GM23338 (cell line): ENCODE measurements around the gene CELA1. TPM values are rescaled to one million over a fixed set of nuclear protein-coding genes. Genes with fewer than 3 reads are reported as not detected.

ENCODE experiments used
- ATAC-seq: fragments of 200-7000 bp; cut with Tn5 transposase; 3 replicates; pipeline ENCODE4 v1.9.1; 2020
- DNase-seq: peaks from one replicate; pipeline ENCODE4 v3.0.0-alpha.2; 2015; ENCODE audit warnings: low spot score
- H2AFZ ChIP-seq: fragments of 200-600 bp; sonication (generic); 2 replicates; pipeline ENCODE4 v1.8.0; 2016; ENCODE audit warnings: antibody characterized with exemption, mild to moderate bottlenecking, moderate library complexity
- H3F3A ChIP-seq: fragments of 200-600 bp; sonication (generic); replicated peaks from 2 replicates; pipeline ENCODE4 v1.8.0; 2017; ENCODE audit warnings: antibody characterized with exemption, mixed run types, low read depth
- H3K27ac ChIP-seq: fragments of 200-600 bp; sonication (generic); 2 replicates; pipeline ENCODE4 v1.6.1; 2016; ENCODE audit warnings: low read depth
- H3K27me3 ChIP-seq: fragments of 200-600 bp; sonication (generic); 2 replicates; pipeline ENCODE4 v1.8.0; 2016; ENCODE audit warnings: mild to moderate bottlenecking, mixed run types, moderate library complexity; ENCODE audit not compliant: insufficient read depth
- H3K36me3 ChIP-seq: fragments of 200-600 bp; sonication (generic); 2 replicates; pipeline ENCODE4 v1.8.0; 2016; ENCODE audit warnings: mild to moderate bottlenecking; ENCODE audit not compliant: insufficient read depth
- H3K4me1 ChIP-seq: fragments of 200-600 bp; sonication (generic); 2 replicates; pipeline ENCODE4 v1.8.0; 2016; ENCODE audit warnings: mild to moderate bottlenecking, moderate library complexity; ENCODE audit not compliant: insufficient read depth
- H3K4me2 ChIP-seq: fragments of 200-600 bp; sonication (generic); 2 replicates; pipeline ENCODE4 v1.7.1; 2017; ENCODE audit warnings: mixed run types
- H3K4me3 ChIP-seq: fragments of 200-600 bp; sonication (generic); 2 replicates; pipeline ENCODE4 v1.6.1; 2016; ENCODE audit warnings: mixed run types
- H3K79me2 ChIP-seq: fragments of 200-600 bp; sonication (generic); replicated peaks from 2 replicates; pipeline ENCODE4 v1.8.0; 2017; ENCODE audit warnings: mild to moderate bottlenecking; ENCODE audit not compliant: insufficient read depth
- H3K9me2 ChIP-seq: fragments of 200-600 bp; sonication (generic); 2 replicates; pipeline ENCODE4 v1.8.0; 2017; ENCODE audit not compliant: insufficient read depth
- H4K20me1 ChIP-seq: fragments of 200-600 bp; sonication (generic); replicated peaks from 2 replicates; pipeline ENCODE4 v1.8.0; 2017; ENCODE audit warnings: mild to moderate bottlenecking; ENCODE audit not compliant: insufficient read depth
- H3K27ac Mint-ChIP-seq: 2 replicates; pipeline ENCODE4 v1.8.0; 2020; ENCODE audit warnings: inconsistent platforms, mild to moderate bottlenecking, moderate library complexity, mixed read lengths
- H3K27me3 Mint-ChIP-seq: 3 replicates; pipeline ENCODE4 v1.8.0; 2022; ENCODE audit warnings: low read depth, mild to moderate bottlenecking, moderate library complexity, mixed read lengths, inconsistent platforms; ENCODE audit not compliant: insufficient read depth, poor library complexity
- H3K36me3 Mint-ChIP-seq: 3 replicates; pipeline ENCODE4 v1.8.0; 2021; ENCODE audit warnings: low read depth, mild to moderate bottlenecking, inconsistent platforms, moderate library complexity, mixed read lengths
- H3K4me1 Mint-ChIP-seq: 3 replicates; pipeline ENCODE4 v1.8.0; 2020; ENCODE audit warnings: mild to moderate bottlenecking, inconsistent platforms, mixed read lengths
- H3K4me3 Mint-ChIP-seq: 3 replicates; pipeline ENCODE4 v1.8.0; 2021; ENCODE audit warnings: moderate library complexity, mild to moderate bottlenecking, inconsistent platforms, mixed read lengths
- H3K9me3 Mint-ChIP-seq: 3 replicates; pipeline ENCODE4 v1.8.0; 2020; ENCODE audit warnings: moderate library complexity, mild to moderate bottlenecking, inconsistent platforms, mixed read lengths
- ETS1 ChIP-seq: IDR thresholded peaks from 2 replicates; pipeline ENCODE4 v1.6.1; 2016; ENCODE audit warnings: antibody characterized with exemption
- EZH2phosphoT487 ChIP-seq: fragments of 200-600 bp; sonication (generic); IDR thresholded peaks from one replicate; pipeline ENCODE4 v1.8.1; 2018; ENCODE audit warnings: antibody characterized with exemption; ENCODE audit not compliant: unreplicated experiment
- NANOG ChIP-seq: IDR thresholded peaks from 2 replicates; pipeline ENCODE4 v1.6.1; 2016; ENCODE audit warnings: antibody characterized with exemption, borderline replicate concordance
- POLR2AphosphoS5 ChIP-seq: IDR thresholded peaks from 2 replicates; pipeline ENCODE4 v1.6.1; 2016; ENCODE audit warnings: antibody characterized with exemption, low read depth
- STAT1 ChIP-seq: IDR thresholded peaks from one replicate; pipeline ENCODE4 v1.6.1; 2016; ENCODE audit warnings: antibody characterized with exemption; ENCODE audit not compliant: unreplicated experiment
- polyA plus RNA-seq: library from polyadenylated mRNA; unstranded; fragments of >200 nt; fragmentation: Nextera tagmentation; extraction: Ambion mirVana; gene quantifications from 2 replicates; pipeline ENCODE4 v1.2.1, GENCODE V29; 2016
- total RNA-seq: library from RNA; depleted of rRNA; stranded (reverse); fragments of >200 nt; shearing (Covaris generic); gene quantifications from 2 replicates; pipeline ENCODE4 v1.2.3, GENCODE V29; 2014
- TF ChIP-seq, protein P1 (sequence below): fragments of 250-450 bp; sonication (Bioruptor Pico); IDR thresholded peaks from 2 replicates; pipeline ENCODE4 v1.5.0; 2020; ENCODE audit warnings: mild to moderate bottlenecking, moderate library complexity
- TF ChIP-seq, protein P2 (sequence below), 2 experiments: fragments of 200-600 bp in 1 of 2; sonication (generic) in 1 of 2; conservative IDR thresholded peaks; 2 replicates each; pipeline versions ENCODE4 v1.5.1 to v1.6.1; 2016 to 2017; ENCODE audit warnings: antibody characterized with exemption in 2 of 2, low read depth in 2 of 2, mild to moderate bottlenecking in 2 of 2, moderate library complexity in 1 of 2

Gene CELA1
- total and polyA plus RNA-seq, 2 experiments from 2014 or later = not detected

DNA sequence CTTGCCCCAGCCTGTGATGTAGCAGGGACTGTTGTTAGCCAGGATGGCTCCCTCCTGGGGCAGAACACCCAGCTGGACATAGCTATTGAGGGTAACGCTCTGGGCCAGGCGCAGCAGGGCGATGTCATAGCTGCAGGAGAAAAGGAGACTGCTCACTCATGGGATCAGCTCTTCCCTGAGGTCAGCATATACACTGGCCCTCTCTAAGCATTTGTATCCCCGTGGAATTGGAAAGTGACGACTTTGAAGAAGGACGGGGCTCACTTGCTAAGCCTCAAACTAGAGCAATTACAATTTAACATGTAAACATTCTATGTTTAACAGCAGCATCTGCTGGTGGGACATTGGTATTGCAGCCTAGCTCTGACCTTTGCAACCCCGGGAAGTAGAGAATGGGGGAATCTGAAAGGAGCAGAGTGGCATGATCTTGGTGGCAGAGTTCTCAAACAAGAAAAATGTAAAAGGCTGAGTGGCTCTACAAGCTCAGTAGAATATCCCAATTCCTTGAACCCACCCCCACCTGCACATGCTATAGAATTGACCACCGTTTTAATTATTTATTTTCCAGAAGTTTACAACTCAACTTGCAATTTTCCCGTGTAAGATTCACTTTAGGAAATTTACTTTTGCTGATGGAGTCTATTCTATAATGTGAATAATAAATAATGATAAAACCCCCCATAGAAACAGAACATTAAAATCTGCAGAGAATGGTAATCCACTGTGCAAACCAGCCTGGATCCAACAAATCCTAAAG, 5.0 kb downstream of the CELA1 start:
- H3K4me3 ChIP-seq = peak overlapping the region; percentile 28; the same call in 1 of the 2 replicates
- no peak overlapping the region for H3K27ac Mint-ChIP-seq

More for the DNA sequence above, 5.0 kb downstream of the CELA1 start:
- H3K79me2 ChIP-seq = no peaks in the 10 kb centered on the region
- Mint-ChIP-seq H3K36me3 (no peaks in the 10 kb centered on the region), H3K4me1 (peaks cover 8% of the 10 kb centered on the region), H3K27me3 (peaks cover 2% of the 10 kb centered on the region), H3K9me3 (no peaks in the 10 kb centered on the region), H3K4me3 (peak overlapping the region; percentile 46; the same call in 2 of the 3 replicates)
- H4K20me1 ChIP-seq = no peaks in the 10 kb centered on the region
- no peaks in the 10 kb centered on the region; the same call in 1 of the 2 replicates for H3K9me2 ChIP-seq
- no peaks in the 10 kb centered on the region for H3K36me3 ChIP-seq
- TF ChIP-seq ETS1 (no peak), EZH2phosphoT487 (no peak), STAT1 (no peak), NANOG (no peak), POLR2AphosphoS5 (no peak)
- TF ChIP-seq, protein P1, sequence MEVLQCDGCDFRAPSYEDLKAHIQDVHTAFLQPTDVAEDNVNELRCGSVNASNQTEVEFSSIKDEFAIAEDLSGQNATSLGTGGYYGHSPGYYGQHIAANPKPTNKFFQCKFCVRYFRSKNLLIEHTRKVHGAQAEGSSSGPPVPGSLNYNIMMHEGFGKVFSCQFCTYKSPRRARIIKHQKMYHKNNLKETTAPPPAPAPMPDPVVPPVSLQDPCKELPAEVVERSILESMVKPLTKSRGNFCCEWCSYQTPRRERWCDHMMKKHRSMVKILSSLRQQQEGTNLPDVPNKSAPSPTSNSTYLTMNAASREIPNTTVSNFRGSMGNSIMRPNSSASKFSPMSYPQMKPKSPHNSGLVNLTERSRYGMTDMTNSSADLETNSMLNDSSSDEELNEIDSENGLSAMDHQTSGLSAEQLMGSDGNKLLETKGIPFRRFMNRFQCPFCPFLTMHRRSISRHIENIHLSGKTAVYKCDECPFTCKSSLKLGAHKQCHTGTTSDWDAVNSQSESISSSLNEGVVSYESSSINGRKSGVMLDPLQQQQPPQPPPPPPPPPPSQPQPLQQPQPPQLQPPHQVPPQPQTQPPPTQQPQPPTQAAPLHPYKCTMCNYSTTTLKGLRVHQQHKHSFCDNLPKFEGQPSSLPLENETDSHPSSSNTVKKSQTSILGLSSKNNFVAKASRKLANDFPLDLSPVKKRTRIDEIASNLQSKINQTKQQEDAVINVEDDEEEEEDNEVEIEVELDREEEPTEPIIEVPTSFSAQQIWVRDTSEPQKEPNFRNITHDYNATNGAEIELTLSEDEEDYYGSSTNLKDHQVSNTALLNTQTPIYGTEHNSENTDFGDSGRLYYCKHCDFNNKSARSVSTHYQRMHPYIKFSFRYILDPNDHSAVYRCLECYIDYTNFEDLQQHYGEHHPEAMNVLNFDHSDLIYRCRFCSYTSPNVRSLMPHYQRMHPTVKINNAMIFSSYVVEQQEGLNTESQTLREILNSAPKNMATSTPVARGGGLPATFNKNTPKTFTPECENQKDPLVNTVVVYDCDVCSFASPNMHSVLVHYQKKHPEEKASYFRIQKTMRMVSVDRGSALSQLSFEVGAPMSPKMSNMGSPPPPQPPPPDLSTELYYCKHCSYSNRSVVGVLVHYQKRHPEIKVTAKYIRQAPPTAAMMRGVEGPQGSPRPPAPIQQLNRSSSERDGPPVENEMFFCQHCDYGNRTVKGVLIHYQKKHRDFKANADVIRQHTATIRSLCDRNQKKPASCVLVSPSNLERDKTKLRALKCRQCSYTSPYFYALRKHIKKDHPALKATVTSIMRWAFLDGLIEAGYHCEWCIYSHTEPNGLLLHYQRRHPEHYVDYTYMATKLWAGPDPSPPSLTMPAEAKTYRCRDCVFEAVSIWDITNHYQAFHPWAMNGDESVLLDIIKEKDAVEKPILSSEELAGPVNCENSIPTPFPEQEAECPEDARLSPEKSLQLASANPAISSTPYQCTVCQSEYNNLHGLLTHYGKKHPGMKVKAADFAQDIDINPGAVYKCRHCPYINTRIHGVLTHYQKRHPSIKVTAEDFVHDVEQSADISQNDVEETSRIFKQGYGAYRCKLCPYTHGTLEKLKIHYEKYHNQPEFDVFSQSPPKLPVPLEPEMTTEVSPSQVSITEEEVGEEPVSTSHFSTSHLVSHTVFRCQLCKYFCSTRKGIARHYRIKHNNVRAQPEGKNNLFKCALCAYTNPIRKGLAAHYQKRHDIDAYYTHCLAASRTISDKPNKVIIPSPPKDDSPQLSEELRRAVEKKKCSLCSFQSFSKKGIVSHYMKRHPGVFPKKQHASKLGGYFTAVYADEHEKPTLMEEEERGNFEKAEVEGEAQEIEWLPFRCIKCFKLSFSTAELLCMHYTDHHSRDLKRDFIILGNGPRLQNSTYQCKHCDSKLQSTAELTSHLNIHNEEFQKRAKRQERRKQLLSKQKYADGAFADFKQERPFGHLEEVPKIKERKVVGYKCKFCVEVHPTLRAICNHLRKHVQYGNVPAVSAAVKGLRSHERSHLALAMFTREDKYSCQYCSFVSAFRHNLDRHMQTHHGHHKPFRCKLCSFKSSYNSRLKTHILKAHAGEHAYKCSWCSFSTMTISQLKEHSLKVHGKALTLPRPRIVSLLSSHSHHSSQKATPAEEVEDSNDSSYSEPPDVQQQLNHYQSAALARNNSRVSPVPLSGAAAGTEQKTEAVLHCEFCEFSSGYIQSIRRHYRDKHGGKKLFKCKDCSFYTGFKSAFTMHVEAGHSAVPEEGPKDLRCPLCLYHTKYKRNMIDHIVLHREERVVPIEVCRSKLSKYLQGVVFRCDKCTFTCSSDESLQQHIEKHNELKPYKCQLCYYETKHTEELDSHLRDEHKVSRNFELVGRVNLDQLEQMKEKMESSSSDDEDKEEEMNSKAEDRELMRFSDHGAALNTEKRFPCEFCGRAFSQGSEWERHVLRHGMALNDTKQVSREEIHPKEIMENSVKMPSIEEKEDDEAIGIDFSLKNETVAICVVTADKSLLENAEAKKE (CRISPR knock-in tag) = no peak
- TF ChIP-seq, protein P2, sequence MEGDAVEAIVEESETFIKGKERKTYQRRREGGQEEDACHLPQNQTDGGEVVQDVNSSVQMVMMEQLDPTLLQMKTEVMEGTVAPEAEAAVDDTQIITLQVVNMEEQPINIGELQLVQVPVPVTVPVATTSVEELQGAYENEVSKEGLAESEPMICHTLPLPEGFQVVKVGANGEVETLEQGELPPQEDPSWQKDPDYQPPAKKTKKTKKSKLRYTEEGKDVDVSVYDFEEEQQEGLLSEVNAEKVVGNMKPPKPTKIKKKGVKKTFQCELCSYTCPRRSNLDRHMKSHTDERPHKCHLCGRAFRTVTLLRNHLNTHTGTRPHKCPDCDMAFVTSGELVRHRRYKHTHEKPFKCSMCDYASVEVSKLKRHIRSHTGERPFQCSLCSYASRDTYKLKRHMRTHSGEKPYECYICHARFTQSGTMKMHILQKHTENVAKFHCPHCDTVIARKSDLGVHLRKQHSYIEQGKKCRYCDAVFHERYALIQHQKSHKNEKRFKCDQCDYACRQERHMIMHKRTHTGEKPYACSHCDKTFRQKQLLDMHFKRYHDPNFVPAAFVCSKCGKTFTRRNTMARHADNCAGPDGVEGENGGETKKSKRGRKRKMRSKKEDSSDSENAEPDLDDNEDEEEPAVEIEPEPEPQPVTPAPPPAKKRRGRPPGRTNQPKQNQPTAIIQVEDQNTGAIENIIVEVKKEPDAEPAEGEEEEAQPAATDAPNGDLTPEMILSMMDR (conservative IDR thresholded peaks at IDR 0.05; ENCODE audit: low read depth in 2 of 2) = peak; percentile 97 to 99
- H3K4me1 ChIP-seq = no peaks in the 10 kb centered on the region
- ATAC-seq (peak; percentile 83), DNase-seq (peak; percentile 92)
- no peaks in the 10 kb centered on the region for H3K27me3 ChIP-seq
- H3F3A ChIP-seq = no peaks in the 10 kb centered on the region
- no peak overlapping the region for H3K27ac ChIP-seq
- peak overlapping the region; percentile 53; the same call in 1 of the 2 replicates for H2AFZ ChIP-seq
- H3K4me2 ChIP-seq = peak overlapping the region; percentile 56
